Nephron progenitor cell (in vitro differentiated cells): ENCODE results near the gene P4HB.
A peak's percentile ranks its signal among the peaks of the same experiment; 100 is the strongest.

Experiments
- DNase-seq: peaks from one replicate; pipeline ENCODE4 v3.0.0; 2021
- H3K27ac Mint-ChIP-seq: 2 replicates; pipeline ENCODE4 v1.8.0; 2021; ENCODE audit warnings: mild to moderate bottlenecking, moderate library complexity, mixed read lengths
- H3K27me3 Mint-ChIP-seq: 2 replicates; pipeline ENCODE4 v1.8.0; 2021; ENCODE audit warnings: mild to moderate bottlenecking, low read depth, mixed read lengths; ENCODE audit not compliant: poor library complexity
- H3K36me3 Mint-ChIP-seq: 2 replicates; pipeline ENCODE4 v1.8.0; 2021; ENCODE audit warnings: low read depth, mixed read lengths
- H3K4me1 Mint-ChIP-seq: 2 replicates; pipeline ENCODE4 v1.8.0; 2021; ENCODE audit warnings: mixed read lengths
- H3K4me3 Mint-ChIP-seq: 2 replicates; pipeline ENCODE4 v1.8.0; 2021; ENCODE audit warnings: mild to moderate bottlenecking, moderate library complexity, mixed read lengths
- H3K9me3 Mint-ChIP-seq: 2 replicates; pipeline ENCODE4 v1.8.0; 2021; ENCODE audit warnings: mild to moderate bottlenecking, moderate library complexity, mixed read lengths
- TF ChIP-seq, protein P1 (sequence below): fragments of 200-600 bp; sonication (generic); IDR thresholded peaks from 2 replicates; pipeline ENCODE4 v1.5.0; 2021; ENCODE audit warnings: antibody characterized with exemption

Gene P4HB

DNA sequence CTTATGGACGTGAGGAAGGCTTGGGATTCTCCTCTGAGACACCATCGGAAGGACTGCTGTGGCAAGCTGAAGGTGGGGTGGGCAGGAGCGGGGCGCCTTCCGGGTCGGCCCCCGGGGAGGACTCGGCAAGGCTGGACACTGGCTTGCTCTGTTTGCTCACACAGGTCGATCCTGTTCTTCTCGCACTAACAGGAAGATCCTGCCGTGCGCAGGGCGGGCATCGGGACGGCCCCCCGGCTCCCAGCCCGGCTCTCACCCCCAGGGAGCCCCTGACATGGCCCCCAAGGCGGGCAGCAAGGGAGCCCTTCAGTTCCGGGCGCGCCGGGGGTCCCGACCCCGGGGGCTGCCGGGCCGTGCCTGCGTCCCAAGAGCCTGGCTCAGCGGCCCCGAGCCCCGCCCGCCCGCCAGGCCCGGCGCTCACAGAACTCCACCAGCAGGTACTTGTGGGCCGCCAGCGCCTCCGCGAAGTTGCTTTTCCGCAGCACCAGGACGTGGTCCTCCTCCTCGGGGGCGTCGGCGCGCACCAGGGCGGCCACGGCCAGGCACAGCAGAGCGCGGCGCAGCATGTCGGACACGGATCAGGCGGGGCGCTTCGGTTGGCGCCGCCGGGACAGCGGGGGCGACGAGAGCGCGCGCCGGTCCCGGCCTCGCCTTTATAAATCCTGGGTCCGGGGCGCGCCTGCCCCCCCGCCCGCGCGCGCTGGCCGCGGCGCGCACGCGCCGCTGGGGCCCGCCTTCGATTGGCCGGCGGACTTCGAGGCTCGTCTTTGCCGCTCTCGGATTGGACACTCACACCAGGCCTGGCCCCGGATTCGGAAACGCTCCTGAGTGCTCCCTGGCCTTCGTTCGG, at the start of gene P4HB:
P4HB (minus strand) TSS at position 630 of the 850 bp plus-strand sequence; CDS start at position 566, 64 bp downstream.
- peak; percentile 95 for DNase-seq
- Mint-ChIP-seq H3K36me3 (peaks cover 33% of the 10 kb centered on the region), H3K4me1 (peaks cover 45% of the 10 kb centered on the region), H3K27ac (peak within 1 kb of the TSS; percentile 99), H3K9me3 (no peaks in the 10 kb centered on the region), H3K27me3 (peaks cover 4% of the 10 kb centered on the region), H3K4me3 (peak within 1 kb of the TSS; percentile 96)
- TF ChIP-seq, protein P1, sequence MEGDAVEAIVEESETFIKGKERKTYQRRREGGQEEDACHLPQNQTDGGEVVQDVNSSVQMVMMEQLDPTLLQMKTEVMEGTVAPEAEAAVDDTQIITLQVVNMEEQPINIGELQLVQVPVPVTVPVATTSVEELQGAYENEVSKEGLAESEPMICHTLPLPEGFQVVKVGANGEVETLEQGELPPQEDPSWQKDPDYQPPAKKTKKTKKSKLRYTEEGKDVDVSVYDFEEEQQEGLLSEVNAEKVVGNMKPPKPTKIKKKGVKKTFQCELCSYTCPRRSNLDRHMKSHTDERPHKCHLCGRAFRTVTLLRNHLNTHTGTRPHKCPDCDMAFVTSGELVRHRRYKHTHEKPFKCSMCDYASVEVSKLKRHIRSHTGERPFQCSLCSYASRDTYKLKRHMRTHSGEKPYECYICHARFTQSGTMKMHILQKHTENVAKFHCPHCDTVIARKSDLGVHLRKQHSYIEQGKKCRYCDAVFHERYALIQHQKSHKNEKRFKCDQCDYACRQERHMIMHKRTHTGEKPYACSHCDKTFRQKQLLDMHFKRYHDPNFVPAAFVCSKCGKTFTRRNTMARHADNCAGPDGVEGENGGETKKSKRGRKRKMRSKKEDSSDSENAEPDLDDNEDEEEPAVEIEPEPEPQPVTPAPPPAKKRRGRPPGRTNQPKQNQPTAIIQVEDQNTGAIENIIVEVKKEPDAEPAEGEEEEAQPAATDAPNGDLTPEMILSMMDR = no peak

DNA sequence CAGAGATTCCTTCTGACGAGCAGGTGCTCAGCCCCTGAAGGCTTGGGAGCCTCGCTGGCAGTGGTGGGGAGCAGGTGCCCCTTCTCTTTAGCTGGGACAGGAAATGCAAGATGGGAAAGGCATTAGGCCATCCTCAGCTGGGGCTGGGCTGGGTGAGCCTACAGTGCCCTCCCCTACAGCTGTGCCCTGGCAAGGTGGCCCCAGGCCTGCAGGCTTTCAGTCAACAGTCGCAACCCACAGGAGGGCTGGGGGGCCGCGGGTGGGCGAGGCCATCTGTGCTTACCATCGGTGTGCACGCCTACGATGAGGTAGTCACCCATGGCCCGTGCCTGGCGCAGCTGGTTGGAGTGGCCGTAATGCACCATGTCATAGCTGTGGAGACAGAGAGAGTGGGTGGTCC, 48.9 kb upstream of the P4HB start:
- H3K4me3 Mint-ChIP-seq = peak overlapping the region; percentile 55
- peaks cover 10% of the 10 kb centered on the region for H3K36me3 Mint-ChIP-seq
- TF ChIP-seq, protein P1 = no peak
- peaks cover 3% of the 10 kb centered on the region for H3K27me3 Mint-ChIP-seq
- H3K9me3 Mint-ChIP-seq = no peaks in the 10 kb centered on the region
- H3K4me1 Mint-ChIP-seq = peaks cover 5% of the 10 kb centered on the region
- no peak for DNase-seq
- no peak overlapping the region for H3K27ac Mint-ChIP-seq

DNA sequence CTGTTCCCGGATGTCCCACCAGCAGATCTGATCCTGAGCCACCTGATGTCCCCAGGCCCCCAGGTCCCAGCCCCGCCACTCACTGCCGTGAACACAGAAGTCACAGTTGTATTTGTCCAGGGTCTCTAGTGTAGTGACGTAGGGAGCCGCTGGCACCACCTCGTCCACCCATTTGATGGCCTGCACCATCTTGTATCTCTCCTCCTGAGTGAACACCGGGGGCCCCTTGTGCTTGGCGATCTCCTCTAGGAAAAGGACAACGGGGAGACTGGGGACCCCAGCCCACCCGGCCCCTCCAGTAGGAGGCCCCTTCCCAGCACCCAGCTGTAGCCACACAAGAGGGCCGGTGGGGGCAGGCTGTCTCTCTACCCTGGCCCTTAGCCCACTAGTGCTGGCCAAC, 48.5 kb upstream of the P4HB start:
- Mint-ChIP-seq H3K27ac (no peak overlapping the region), H3K27me3 (peaks cover 3% of the 10 kb centered on the region), H3K4me1 (peaks cover 5% of the 10 kb centered on the region), H3K4me3 (no peak overlapping the region), H3K9me3 (no peaks in the 10 kb centered on the region), H3K36me3 (peaks cover 10% of the 10 kb centered on the region)
- TF ChIP-seq, protein P1 = no peak
- no peak for DNase-seq

DNA sequence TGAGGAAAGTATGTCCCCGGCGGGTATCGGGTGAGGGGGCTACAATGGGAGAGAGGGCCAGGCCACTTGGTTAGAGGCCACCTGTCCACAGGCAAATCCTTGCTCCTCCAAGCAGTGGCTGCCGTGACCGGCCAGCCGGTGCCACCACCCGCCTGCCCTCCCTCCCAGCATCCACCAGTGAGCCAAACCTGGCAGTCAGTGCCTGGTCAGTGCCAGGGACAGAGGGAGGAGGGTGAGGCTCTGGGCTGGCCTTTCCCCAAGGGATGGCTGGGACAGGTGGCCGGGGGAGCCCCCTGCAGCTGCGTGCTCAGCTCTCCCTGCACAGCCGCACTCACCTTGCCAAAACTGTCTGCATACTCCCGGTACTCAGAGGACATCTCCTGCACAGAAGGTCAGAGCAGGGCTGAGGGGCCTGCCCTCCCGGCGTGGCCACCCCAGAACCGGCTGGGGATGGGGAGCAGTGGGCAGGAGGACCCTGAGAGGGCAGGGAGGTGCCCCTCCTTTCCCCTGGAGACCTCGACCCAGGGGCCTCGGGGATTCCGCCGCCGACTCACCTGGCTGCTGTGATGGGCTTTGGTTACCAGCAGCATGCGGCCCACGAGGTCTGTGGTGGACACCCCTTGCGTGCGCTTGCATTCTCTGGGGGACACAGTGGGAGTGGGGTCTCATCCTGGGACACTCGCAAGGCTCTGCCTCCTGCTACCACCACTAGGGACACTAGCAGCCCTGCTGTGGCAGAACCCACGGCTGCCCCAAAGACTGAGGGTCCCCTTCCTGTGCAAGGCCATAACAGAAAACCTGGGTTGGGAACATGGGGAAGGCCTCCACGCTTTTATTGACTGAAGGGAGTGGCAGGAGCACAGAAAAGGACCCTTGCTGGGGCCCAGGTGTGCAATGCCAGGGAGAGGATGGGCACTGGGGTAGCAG, 47.1 kb upstream of the P4HB start:
- TF ChIP-seq, protein P1 = no peak
- Mint-ChIP-seq H3K27ac (no peak overlapping the region), H3K36me3 (no peaks in the 10 kb centered on the region), H3K4me3 (no peak overlapping the region), H3K9me3 (no peaks in the 10 kb centered on the region), H3K27me3 (peaks cover 8% of the 10 kb centered on the region), H3K4me1 (peaks cover 5% of the 10 kb centered on the region)
- DNase-seq = no peak

DNA sequence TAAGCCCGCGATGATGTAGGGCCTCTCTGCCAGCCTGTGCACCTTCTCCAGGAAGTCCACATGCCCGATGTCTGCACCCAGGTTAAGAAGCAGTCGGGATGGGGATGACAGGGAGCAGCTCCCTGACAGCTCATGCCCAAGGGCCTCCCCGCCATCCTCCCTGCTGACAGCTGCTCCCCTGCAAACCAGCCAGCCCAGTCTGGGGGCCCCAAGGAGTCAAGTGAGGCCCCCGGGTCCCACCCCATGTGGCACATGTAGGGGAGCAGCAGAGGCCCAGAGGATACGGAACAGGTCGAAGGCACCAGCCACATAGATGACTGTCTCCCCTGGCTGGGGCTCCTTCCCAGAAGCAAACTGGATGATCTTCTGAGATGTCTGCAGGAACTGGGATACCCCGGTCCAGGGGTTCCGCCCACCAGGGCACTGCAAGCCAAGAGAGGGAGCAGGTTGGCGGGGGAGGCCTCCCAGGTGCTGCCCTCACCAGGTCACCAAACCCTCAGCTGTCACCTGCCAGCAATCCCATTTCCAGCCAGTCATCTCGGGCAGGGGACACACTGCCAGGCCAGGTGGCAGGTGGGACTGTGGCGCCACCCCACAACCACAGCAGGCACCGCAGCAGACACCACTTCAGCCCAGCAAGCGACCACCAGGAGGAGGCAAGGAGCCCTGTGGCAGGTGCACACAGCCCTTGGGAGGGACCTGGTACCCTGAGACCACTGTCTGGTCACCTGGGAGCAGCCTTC, 46.3 kb upstream of the P4HB start:
- no peaks in the 10 kb centered on the region for H3K36me3 Mint-ChIP-seq
- peaks cover 5% of the 10 kb centered on the region for H3K4me1 Mint-ChIP-seq
- no peak for DNase-seq
- no peak overlapping the region for H3K4me3 Mint-ChIP-seq
- no peaks in the 10 kb centered on the region for H3K9me3 Mint-ChIP-seq
- TF ChIP-seq, protein P1 = no peak
- no peak overlapping the region for H3K27ac Mint-ChIP-seq
- peaks cover 7% of the 10 kb centered on the region for H3K27me3 Mint-ChIP-seq
